Measurements from ENCODE around the gene SUSD3.
"Not testable (repeated sequence)": the region's sequence is repeated elsewhere in the genome, so short reads cannot be mapped to it uniquely, and the experiment has no call there.

The SUSD3 gene

GRCh38 chr9:93116072-93116961 lies 57.8 kb downstream of the SUSD3 start:
- Histone ChIP-seq H3K27ac (ENCODE audit: low read depth, low read length) (no peak overlapping the region), H3K27me3 (ENCODE audit: insufficient read depth, low read length) (no peaks in the 10 kb centered on the region), H3K36me3 (ENCODE audit: insufficient read depth, low read length) (no peaks in the 10 kb centered on the region), H3K9ac (ENCODE audit: low read depth, low read length) (no peak overlapping the region), H3K9me3 (ENCODE audit: insufficient read depth, low read depth, low read length) (no peaks in the 10 kb centered on the region), H3K4me1 (ENCODE audit: insufficient read depth, low read length) (peaks cover 8% of the 10 kb centered on the region; the same call in 1 of the 2 replicates), H3K4me3 (ENCODE audit: low read length) (no peak overlapping the region)
- WGBS = 69% methylated on average over 17 of the region's 17 CpGs

- H3K4me3 ChIP-seq (ENCODE audit: low read length); H3K36me3 ChIP-seq (ENCODE audit: insufficient read depth, low read length); H3K9ac ChIP-seq (ENCODE audit: low read depth, low read length); H3K9me3 ChIP-seq (ENCODE audit: insufficient read depth, low read depth, low read length); H3K4me1 ChIP-seq (ENCODE audit: insufficient read depth, low read length); H3K27me3 ChIP-seq (ENCODE audit: insufficient read depth, low read length); H3K27ac ChIP-seq (ENCODE audit: low read depth, low read length): not testable (repeated sequence)
- WGBS = 92% methylated on average over 9 of the region's 9 CpGs
Measured at GRCh38 chr9:93117521-93117920, 59.0 kb downstream of the SUSD3 start.

- Histone ChIP-seq H3K4me3 (ENCODE audit: low read length) (no peak overlapping the region), H3K27ac (ENCODE audit: low read depth, low read length) (no peak overlapping the region), H3K27me3 (ENCODE audit: insufficient read depth, low read length) (no peaks in the 10 kb centered on the region), H3K4me1 (ENCODE audit: insufficient read depth, low read length) (peaks cover 8% of the 10 kb centered on the region; the same call in 1 of the 2 replicates), H3K9me3 (ENCODE audit: insufficient read depth, low read depth, low read length) (no peaks in the 10 kb centered on the region), H3K36me3 (ENCODE audit: insufficient read depth, low read length) (no peaks in the 10 kb centered on the region), H3K9ac (ENCODE audit: low read depth, low read length) (no peak overlapping the region)
- WGBS = 93% methylated on average over 12 of the region's 12 CpGs
Measured at GRCh38 chr9:93117924-93118862, 59.7 kb downstream of the SUSD3 start.

- H3K9ac ChIP-seq (ENCODE audit: low read depth, low read length) = no peak overlapping the region
- WGBS = 94% methylated on average over 12 of the region's 12 CpGs
- no peak overlapping the region for H3K27ac ChIP-seq (ENCODE audit: low read depth, low read length)
- peaks cover 8% of the 10 kb centered on the region; the same call in 1 of the 2 replicates for H3K4me1 ChIP-seq (ENCODE audit: insufficient read depth, low read length)
- no peaks in the 10 kb centered on the region for H3K27me3 ChIP-seq (ENCODE audit: insufficient read depth, low read length)
- H3K9me3 ChIP-seq (ENCODE audit: insufficient read depth, low read depth, low read length) = no peaks in the 10 kb centered on the region
- H3K36me3 ChIP-seq (ENCODE audit: insufficient read depth, low read length) = peaks cover 7% of the 10 kb centered on the region
- H3K4me3 ChIP-seq (ENCODE audit: low read length) = no peak overlapping the region
Measured at GRCh38 chr9:93118863-93119702, 60.6 kb downstream of the SUSD3 start.

- no peak overlapping the region for H3K9ac ChIP-seq (ENCODE audit: low read depth, low read length)
- no peak overlapping the region for H3K4me3 ChIP-seq (ENCODE audit: low read length)
- H3K9me3 ChIP-seq (ENCODE audit: insufficient read depth, low read depth, low read length) = no peaks in the 10 kb centered on the region
- WGBS = 93% methylated on average over 5 of the region's 5 CpGs
- H3K27me3 ChIP-seq (ENCODE audit: insufficient read depth, low read length) = no peaks in the 10 kb centered on the region
- H3K27ac ChIP-seq (ENCODE audit: low read depth, low read length) = no peak overlapping the region
- peaks cover 8% of the 10 kb centered on the region; the same call in 1 of the 2 replicates for H3K4me1 ChIP-seq (ENCODE audit: insufficient read depth, low read length)
- H3K36me3 ChIP-seq (ENCODE audit: insufficient read depth, low read length) = peaks cover 9% of the 10 kb centered on the region
Measured at GRCh38 chr9:93119703-93119952, 61.1 kb downstream of the SUSD3 start.

- no peaks in the 10 kb centered on the region for H3K27me3 ChIP-seq (ENCODE audit: insufficient read depth, low read length)
- peaks cover 14% of the 10 kb centered on the region for H3K36me3 ChIP-seq (ENCODE audit: insufficient read depth, low read length)
- no peak overlapping the region for H3K27ac ChIP-seq (ENCODE audit: low read depth, low read length)
- H3K4me1 ChIP-seq (ENCODE audit: insufficient read depth, low read length) = peaks cover 8% of the 10 kb centered on the region; the same call in 1 of the 2 replicates
- no peaks in the 10 kb centered on the region for H3K9me3 ChIP-seq (ENCODE audit: insufficient read depth, low read depth, low read length)
- no peak overlapping the region for H3K4me3 ChIP-seq (ENCODE audit: low read length)
- WGBS = 87% methylated on average over 21 of the region's 23 CpGs
- no peak overlapping the region for H3K9ac ChIP-seq (ENCODE audit: low read depth, low read length)
Measured at GRCh38 chr9:93119953-93120845, 61.7 kb downstream of the SUSD3 start.

- Histone ChIP-seq H3K4me3 (ENCODE audit: low read length) (no peak overlapping the region), H3K4me1 (ENCODE audit: insufficient read depth, low read length) (peaks cover 8% of the 10 kb centered on the region; the same call in 1 of the 2 replicates), H3K9me3 (ENCODE audit: insufficient read depth, low read depth, low read length) (no peaks in the 10 kb centered on the region), H3K27me3 (ENCODE audit: insufficient read depth, low read length) (no peaks in the 10 kb centered on the region), H3K9ac (ENCODE audit: low read depth, low read length) (no peak overlapping the region), H3K36me3 (ENCODE audit: insufficient read depth, low read length) (peaks cover 14% of the 10 kb centered on the region), H3K27ac (ENCODE audit: low read depth, low read length) (no peak overlapping the region)
- WGBS = 92% methylated on average over 11 of the region's 11 CpGs
Measured at GRCh38 chr9:93120846-93121315, 62.4 kb downstream of the SUSD3 start.

- no peak overlapping the region for H3K4me3 ChIP-seq (ENCODE audit: low read length)
- no peak overlapping the region for H3K27ac ChIP-seq (ENCODE audit: low read depth, low read length)
- no peaks in the 10 kb centered on the region for H3K27me3 ChIP-seq (ENCODE audit: insufficient read depth, low read length)
- peaks cover 14% of the 10 kb centered on the region for H3K36me3 ChIP-seq (ENCODE audit: insufficient read depth, low read length)
- WGBS = 91% methylated on average over 20 of the region's 20 CpGs
- no peaks in the 10 kb centered on the region for H3K9me3 ChIP-seq (ENCODE audit: insufficient read depth, low read depth, low read length)
- no peak overlapping the region for H3K9ac ChIP-seq (ENCODE audit: low read depth, low read length)
- peaks cover 5% of the 10 kb centered on the region for H3K4me1 ChIP-seq (ENCODE audit: insufficient read depth, low read length)
Measured at GRCh38 chr9:93121316-93122241, 63.1 kb downstream of the SUSD3 start.

GRCh38 chr9:93122721-93123221 lies 64.3 kb downstream of the SUSD3 start:
- Histone ChIP-seq H3K9me3 (ENCODE audit: insufficient read depth, low read depth, low read length) (no peaks in the 10 kb centered on the region), H3K9ac (ENCODE audit: low read depth, low read length) (no peak overlapping the region), H3K27me3 (ENCODE audit: insufficient read depth, low read length) (no peaks in the 10 kb centered on the region), H3K4me3 (ENCODE audit: low read length) (no peak overlapping the region), H3K4me1 (ENCODE audit: insufficient read depth, low read length) (peaks cover 11% of the 10 kb centered on the region), H3K27ac (ENCODE audit: low read depth, low read length) (no peak overlapping the region), H3K36me3 (ENCODE audit: insufficient read depth, low read length) (peaks cover 14% of the 10 kb centered on the region)
- WGBS = 96% methylated on average over 14 of the region's 14 CpGs
